ENCODE measurements around the gene ANO10. TPM values are rescaled to one million over a fixed set of nuclear protein-coding genes. Genes with fewer than 3 reads are reported as not detected.
A peak's percentile ranks its signal among the peaks of the same experiment; 100 is the strongest.

ANO10 gene
- total and polyA plus RNA-seq, 10 donors = 2.6 to 21.7 (median 16.6) TPM

- WGBS, 5 donors = 91 to 95% (median 94%) methylated on average over 10 of the region's 10 CpGs
These were observed 249.6 kb downstream of the ANO10 start for GRCh38 chr3:43372007-43372740.

GRCh38 chr3:43371494-43371893 lies 250.3 kb downstream of the ANO10 start:
- 77 to 97% (median 83%) methylated on average over 3 of the region's 3 CpGs for WGBS, 5 donors
- no peaks in the 10 kb centered on the region for H3K27me3 ChIP-seq (replicated peaks in 1 of 7)

More at GRCh38 chr3:43372007-43372740, 249.6 kb downstream of the ANO10 start:
- Histone ChIP-seq H3K4me1 (peaks cover 0 to 37% (median 0%) of the 10 kb centered on the region in 6 donors), H3K27me3 (replicated peaks in 1 of 7) (no peaks in the 10 kb centered on the region), H3K36me3 (no peaks in the 10 kb centered on the region), H3K9me3 (no peaks in the 10 kb centered on the region), H3K4me3 (no peak overlapping the region), H3K27ac (no peak overlapping the region)
- no peak for DNase-seq
- TF ChIP-seq CTCF (IDR thresholded peaks at IDR 0.05 in 8 of 11, conservative IDR thresholded peaks at IDR 0.05 in 3 of 11) (no peak), POLR2AphosphoS5 (IDR thresholded peaks at IDR 0.05) (no peak), POLR2A (IDR thresholded peaks at IDR 0.05) (no peak)
- intact Hi-C loops (cut with DNase I; ENCODE audit: low total_unique reads) = no loop called here

GRCh38 chr3:43370293-43370980 lies 251.4 kb downstream of the ANO10 start:
- peaks cover 0 to 13% (median 0%) of the 10 kb centered on the region in 6 donors for H3K36me3 ChIP-seq
- H3K4me1 ChIP-seq = peaks cover 0 to 47% (median 0%) of the 10 kb centered on the region in 6 donors
- no peak for DNase-seq
- no peaks in the 10 kb centered on the region for H3K9me3 ChIP-seq
- no peak for TF ChIP-seq POLR2AphosphoS5 (IDR thresholded peaks at IDR 0.05)
- TF ChIP-seq CTCF (IDR thresholded peaks at IDR 0.05 in 8 of 11, conservative IDR thresholded peaks at IDR 0.05 in 3 of 11) = no peak
- TF ChIP-seq POLR2A (IDR thresholded peaks at IDR 0.05) = no peak
- intact Hi-C loops (cut with DNase I; ENCODE audit: low total_unique reads) = no loop called here
- 43 to 56% (median 53%) methylated on average over 5 to 6 of the region's 6 CpGs for WGBS, 5 donors
- peak overlapping the region in 3 of 8 donors; percentile 52 to 80 (median 68) for H3K27ac ChIP-seq
- no peaks in the 10 kb centered on the region for H3K27me3 ChIP-seq (replicated peaks in 1 of 7)
- H3K4me3 ChIP-seq = no peak overlapping the region

More at GRCh38 chr3:43371494-43371893, 250.3 kb downstream of the ANO10 start:
- intact Hi-C loops (cut with DNase I; ENCODE audit: low total_unique reads) = no loop called here
- H3K27ac ChIP-seq = no peak overlapping the region
- H3K4me1 ChIP-seq = peaks cover 0 to 41% (median 0%) of the 10 kb centered on the region in 6 donors
- no peak for DNase-seq
- no peaks in the 10 kb centered on the region for H3K9me3 ChIP-seq
- H3K4me3 ChIP-seq = no peak overlapping the region
- TF ChIP-seq POLR2A (IDR thresholded peaks at IDR 0.05) = no peak
- TF ChIP-seq POLR2AphosphoS5 (IDR thresholded peaks at IDR 0.05) = no peak
- TF ChIP-seq CTCF (IDR thresholded peaks at IDR 0.05 in 8 of 11, conservative IDR thresholded peaks at IDR 0.05 in 3 of 11) = no peak
- peaks cover 0 to 3% (median 0%) of the 10 kb centered on the region in 6 donors for H3K36me3 ChIP-seq

All from spleen (tissue), 11 donors.